GM18505 (cell line): ENCODE results near the gene TEX52.

Experiments used
- ATAC-seq: cut with Tn5 transposase; IDR thresholded peaks from one replicate; pipeline ENCODE4 v1.9.1; 2021; ENCODE audit not compliant: unreplicated experiment
- POLR2A ChIP-seq: IDR thresholded peaks from 4 replicates; pipeline ENCODE4 v1.6.1; 2011; ENCODE audit warnings: borderline replicate concordance; ENCODE audit not compliant: insufficient read depth, insufficient read length; ENCODE audit errors: extremely low read depth

TEX52 gene

GRCh38 chr12:2854669-2855453 lies 2.0 kb downstream of the TEX52 start:
- TF ChIP-seq POLR2A, result no peak
- ATAC-seq, result no peak

GRCh38 chr12:2853626-2854025 lies 3.2 kb downstream of the TEX52 start:
- no peak for ATAC-seq
- TF ChIP-seq POLR2A, result no peak

GRCh38 chr12:2851931-2852330 lies 4.9 kb downstream of the TEX52 start:
- no peak for TF ChIP-seq POLR2A
- ATAC-seq, result no peak

GRCh38 chr12:2845280-2845679 lies 11.6 kb downstream of the TEX52 start:
- no peak for ATAC-seq
- no peak for TF ChIP-seq POLR2A

- no peak for TF ChIP-seq POLR2A
- ATAC-seq, result no peak
Observed at GRCh38 chr12:2844786-2845185, 12.1 kb downstream of the TEX52 start.

GRCh38 chr12:2842948-2843347 lies 13.9 kb downstream of the TEX52 start:
- ATAC-seq, result no peak
- no peak for TF ChIP-seq POLR2A

- ATAC-seq, result no peak
- no peak for TF ChIP-seq POLR2A
Observed at GRCh38 chr12:2841056-2841650, 15.7 kb downstream of the TEX52 start.

GRCh38 chr12:2836574-2836973 lies 20.3 kb downstream of the TEX52 start:
- ATAC-seq, result no peak
- TF ChIP-seq POLR2A, result no peak

- TF ChIP-seq POLR2A, result no peak
- no peak for ATAC-seq
Observed at GRCh38 chr12:2835691-2836403, 21.0 kb downstream of the TEX52 start.

GRCh38 chr12:2834581-2835491 lies 22.0 kb downstream of the TEX52 start, which contains the start of gene NRIP2:
TSS of gene NRIP2 (minus strand) at chr12:2835035. CDS start at chr12:2834983, 52 bp downstream.
- ATAC-seq, result no peak
- TF ChIP-seq POLR2A, result no peak

GRCh38 chr12:2833810-2834209 lies 23.0 kb downstream of the TEX52 start:
- no peak for ATAC-seq
- no peak for TF ChIP-seq POLR2A

- no peak for ATAC-seq
- TF ChIP-seq POLR2A, result no peak
Observed at GRCh38 chr12:2833327-2833726, 23.5 kb downstream of the TEX52 start.
